ENCODE results near the gene TMEFF2.
A peak's percentile ranks its signal among the peaks of the same experiment; 100 is the strongest.
"Not testable (repeated sequence)": the region's sequence is repeated elsewhere in the genome, so short reads cannot be mapped to it uniquely, and the experiment has no call there.

The TMEFF2 gene

GRCh38 chr2:191927319-191927867 lies 267.3 kb downstream of the TMEFF2 start:
- peak; percentile 87 for DNase-seq

GRCh38 chr2:191926671-191927070 lies 268.1 kb downstream of the TMEFF2 start:
- no peak for DNase-seq

- DNase-seq = no peak
Measured at GRCh38 chr2:191923652-191923997, 271.1 kb downstream of the TMEFF2 start.

GRCh38 chr2:191922736-191923651 lies 271.7 kb downstream of the TMEFF2 start:
- DNase-seq = no peak

GRCh38 chr2:191921650-191922049 lies 273.1 kb downstream of the TMEFF2 start:
- not testable (repeated sequence) for DNase-seq

GRCh38 chr2:191920502-191920901 lies 274.2 kb downstream of the TMEFF2 start:
- no peak for DNase-seq

GRCh38 chr2:191917967-191918651 lies 276.6 kb downstream of the TMEFF2 start:
- DNase-seq = no peak

- no peak for DNase-seq
Measured at GRCh38 chr2:191917430-191917881, 277.3 kb downstream of the TMEFF2 start.

GRCh38 chr2:191916826-191917225 lies 277.9 kb downstream of the TMEFF2 start:
- DNase-seq = no peak

- no peak for DNase-seq
Measured at GRCh38 chr2:191915750-191916149, 279.0 kb downstream of the TMEFF2 start.

- DNase-seq = no peak
Measured at GRCh38 chr2:191913796-191914195, 280.9 kb downstream of the TMEFF2 start.

- peak; percentile 5 for DNase-seq
Measured at GRCh38 chr2:191912764-191913163, 282.0 kb downstream of the TMEFF2 start.

- DNase-seq = no peak
Measured at GRCh38 chr2:191910518-191910917, 284.2 kb downstream of the TMEFF2 start.

- DNase-seq = no peak
Measured at GRCh38 chr2:191908874-191909273, 285.9 kb downstream of the TMEFF2 start.

- DNase-seq = no peak
Measured at GRCh38 chr2:191907545-191907944, 287.2 kb downstream of the TMEFF2 start.

GRCh38 chr2:191907091-191907490 lies 287.6 kb downstream of the TMEFF2 start:
- DNase-seq = no peak

GRCh38 chr2:191905336-191905735 lies 289.4 kb downstream of the TMEFF2 start:
- no peak for DNase-seq

GRCh38 chr2:191901031-191901430 lies 293.7 kb downstream of the TMEFF2 start:
- no peak for DNase-seq

GRCh38 chr2:191899410-191899809 lies 295.3 kb downstream of the TMEFF2 start:
- no peak for DNase-seq

All from DMS79 (cell line).